Transverse colon (tissue), 4 donors: ENCODE measurements around the gene ARHGAP10. TPM values are rescaled to one million over a fixed set of nuclear protein-coding genes. Genes with fewer than 3 reads are reported as not detected.

Experiments
- DNase-seq: peaks from one replicate; pipeline ENCODE4 v3.0.0-alpha.2; 2019
- H3K27ac ChIP-seq, 4 donors: fragments of 200-600 bp; sonication (generic); 2 replicates each; pipeline ENCODE4 v1.5.1; 2016 to 2018; ENCODE audit warnings: inconsistent platforms in 4 of 4
- H3K27me3 ChIP-seq: fragments of 200-600 bp; sonication (generic); 2 replicates; pipeline ENCODE4 v1.5.1; 2017; ENCODE audit warnings: inconsistent platforms
- H3K36me3 ChIP-seq, 4 donors: fragments of 200-600 bp; sonication (generic); 2 replicates each; pipeline ENCODE4 v1.5.1; 2017 to 2019; ENCODE audit warnings: inconsistent platforms in 4 of 4
- H3K4me1 ChIP-seq, 4 donors: fragments of 200-600 bp; sonication (generic); 2 replicates each; pipeline ENCODE4 v1.5.1; 2017 to 2020; ENCODE audit warnings: inconsistent platforms in 4 of 4
- H3K4me3 ChIP-seq, 4 donors: fragments of 200-600 bp; sonication (generic); 1 replicate in 1 of 4; 2 replicates in 3 of 4; pipeline versions ENCODE4 v1.5.1 to v1.6.1; 2017 to 2019; ENCODE audit warnings: inconsistent platforms in 4 of 4
- H3K9me3 ChIP-seq, 2 donors: fragments of 200-600 bp; sonication (generic); 2 replicates each; pipeline ENCODE4 v1.5.1; 2017 to 2019; ENCODE audit warnings: inconsistent platforms in 2 of 2
- CTCF ChIP-seq, 5 experiments: fragments of 200-600 bp in 3 of 5; fragments of 450-650 bp in 2 of 5; sonication (generic) in 3 of 5; IDR thresholded peaks; 1 replicate in 2 of 5; 2 replicates in 3 of 5; pipeline ENCODE4 v1.5.1; 2016 to 2017; ENCODE audit warnings: antibody characterized with exemption in 5 of 5, inconsistent platforms in 3 of 5, mild to moderate bottlenecking in 2 of 5, moderate library complexity in 1 of 5
- EP300 ChIP-seq: sonication (generic); formaldehyde crosslinking; IDR thresholded peaks from one replicate; pipeline ENCODE4 v1.6.1; 2017; ENCODE audit warnings: antibody characterized with exemption, low read depth
- POLR2A ChIP-seq: fragments of 450-650 bp; IDR thresholded peaks from one replicate; pipeline ENCODE4 v1.6.1; 2016; ENCODE audit warnings: antibody characterized with exemption, mild to moderate bottlenecking, moderate library complexity
- POLR2AphosphoS5 ChIP-seq, 3 donors: sonication (generic); formaldehyde crosslinking; IDR thresholded peaks; one replicate each; pipeline ENCODE4 v1.6.1; 2016; ENCODE audit warnings: antibody characterized with exemption in 3 of 3
- WGBS, 2 donors: methylation state at CpG; one replicate each; pipeline ENCODE4 v1.1.5; 2018; ENCODE audit warnings: low coverage in 1 of 2; 5-methylcytosine and 5-hydroxymethylcytosine counted together
- in situ Hi-C, 4 donors: fragments of 200-750 bp; cut with MboI; loops; one replicate each; pipeline versions ENCODE4 v1.15.0 to v1.15.1; 2017; ENCODE audit warnings: low sequenced_read_pairs in 3 of 4, low pct_ligation_motif_present in 1 of 4, low pct_unique_long_range_greater_than_20kb in 1 of 4
- intact Hi-C: fragments of 100-400 bp; cut with DNase I; formaldehyde crosslinking; loops from one replicate; pipeline ENCODE4 v1.15.1; 2023; ENCODE audit warnings: low total_unique reads
- total RNA-seq, 4 donors: library from RNA; depleted of rRNA; stranded (reverse); fragments of >200 nt; gene quantifications; one replicate each; pipeline ENCODE4 v1.1.0, GENCODE V29; 2016

The ARHGAP10 gene
- total RNA-seq, 4 donors from 2014 or later, result 14.7 to 27.3 (median 22.9) TPM

GRCh38 chr4:148110169-148110568, 378.3 kb downstream of the ARHGAP10 start:
- no peaks in the 10 kb centered on the region for H3K9me3 ChIP-seq
- intact Hi-C loops (no loop called here), in situ Hi-C loops (no loop called here)
- no peaks in the 10 kb centered on the region for H3K27me3 ChIP-seq
- WGBS, 2 donors, result 93 to 99% methylated on average over 3 of the region's 3 CpGs
- TF ChIP-seq EP300 (no peak), POLR2AphosphoS5 (IDR thresholded peaks at IDR 0.05) (no peak), POLR2A (no peak), CTCF (IDR thresholded peaks at IDR 0.05) (no peak)
- peaks cover 0 to 31% (median 13%) of the 10 kb centered on the region in 4 donors for H3K36me3 ChIP-seq
- DNase-seq, result no peak
- no peak overlapping the region for H3K4me3 ChIP-seq
- H3K27ac ChIP-seq, result no peak overlapping the region
- no peaks in the 10 kb centered on the region for H3K4me1 ChIP-seq

- Histone ChIP-seq H3K27ac (no peak overlapping the region), H3K4me1 (peaks cover 0 to 8% (median 0%) of the 10 kb centered on the region in 4 donors), H3K27me3 (no peaks in the 10 kb centered on the region), H3K36me3 (peaks cover 0 to 31% (median 9%) of the 10 kb centered on the region in 4 donors), H3K9me3 (no peaks in the 10 kb centered on the region), H3K4me3 (no peak overlapping the region)
- in situ Hi-C loops, result no loop called here
- WGBS, 2 donors, result 66 to 79% methylated on average over 4 of the region's 4 CpGs
- TF ChIP-seq EP300, result no peak
- no peak for TF ChIP-seq POLR2AphosphoS5 (IDR thresholded peaks at IDR 0.05)
- no peak for TF ChIP-seq CTCF (IDR thresholded peaks at IDR 0.05)
- intact Hi-C loops, result no loop called here
- no peak for DNase-seq
These were observed 380.5 kb downstream of the ARHGAP10 start for GRCh38 chr4:148112231-148112982.

- peaks cover 0 to 8% (median 0%) of the 10 kb centered on the region in 4 donors for H3K4me1 ChIP-seq
- intact Hi-C loops, result no loop called here
- no peak for DNase-seq
- H3K9me3 ChIP-seq, result no peaks in the 10 kb centered on the region
- H3K27me3 ChIP-seq, result no peaks in the 10 kb centered on the region
- H3K36me3 ChIP-seq, result peaks cover 0 to 22% (median 2%) of the 10 kb centered on the region in 4 donors
- TF ChIP-seq POLR2AphosphoS5 (IDR thresholded peaks at IDR 0.05) (no peak), EP300 (no peak), POLR2A (no peak), CTCF (IDR thresholded peaks at IDR 0.05) (no peak)
- in situ Hi-C loops, result no loop called here
- no peak overlapping the region for H3K4me3 ChIP-seq
- no peak overlapping the region for H3K27ac ChIP-seq
These were observed 382.5 kb downstream of the ARHGAP10 start for GRCh38 chr4:148114436-148114835.

- Histone ChIP-seq H3K27ac (no peak overlapping the region), H3K27me3 (no peaks in the 10 kb centered on the region), H3K36me3 (peaks cover 0 to 22% (median 5%) of the 10 kb centered on the region in 4 donors), H3K4me1 (peaks cover 0 to 8% (median 0%) of the 10 kb centered on the region in 4 donors), H3K4me3 (no peak overlapping the region), H3K9me3 (no peaks in the 10 kb centered on the region)
- in situ Hi-C loops (no loop called here), intact Hi-C loops (no loop called here)
- TF ChIP-seq POLR2A, result no peak
- no peak for TF ChIP-seq EP300
- TF ChIP-seq CTCF (IDR thresholded peaks at IDR 0.05), result no peak
- DNase-seq, result no peak
- WGBS, 2 donors, result 41 to 76% methylated on average over 2 of the region's 2 CpGs
These were observed 384.4 kb downstream of the ARHGAP10 start for GRCh38 chr4:148116264-148116663.
